Measurements from ENCODE around the gene PHACTR1.

Gene PHACTR1

GRCh38 chr6:13275435-13275989, 558.9 kb downstream of the PHACTR1 start:
- DNase-seq, result no peak

GRCh38 chr6:13277231-13277630, 560.7 kb downstream of the PHACTR1 start:
- DNase-seq, result no peak

GRCh38 chr6:13278164-13278563, 561.6 kb downstream of the PHACTR1 start:
- no peak for DNase-seq

- no peak for DNase-seq
Observed at GRCh38 chr6:13278991-13279390, 562.4 kb downstream of the PHACTR1 start.

- DNase-seq, result no peak
Observed at GRCh38 chr6:13280254-13280653, 563.7 kb downstream of the PHACTR1 start.

GRCh38 chr6:13281686-13282085, 565.1 kb downstream of the PHACTR1 start:
- no peak for DNase-seq

GRCh38 chr6:13282393-13283069, 566.0 kb downstream of the PHACTR1 start:
- DNase-seq, result no peak

- DNase-seq, result no peak
Observed at GRCh38 chr6:13283331-13283730, 566.8 kb downstream of the PHACTR1 start.

GRCh38 chr6:13284646-13285045, 568.1 kb downstream of the PHACTR1 start:
- DNase-seq, result no peak

- DNase-seq, result no peak
Observed at GRCh38 chr6:13285705-13286104, 569.1 kb downstream of the PHACTR1 start.

- no peak for DNase-seq
Observed at GRCh38 chr6:13286181-13286580, 569.6 kb downstream of the PHACTR1 start.

- no peak for DNase-seq
Observed at GRCh38 chr6:13287104-13287503, 570.5 kb downstream of the PHACTR1 start.

GRCh38 chr6:13288481-13288880, 571.9 kb downstream of the PHACTR1 start:
- no peak for DNase-seq

GRCh38 chr6:13288969-13289391, 572.4 kb downstream of the PHACTR1 start:
- DNase-seq, result no peak

- no peak for DNase-seq
Observed at GRCh38 chr6:13289789-13290318, 573.3 kb downstream of the PHACTR1 start.

- DNase-seq, result no peak
Observed at GRCh38 chr6:13290335-13290734, 573.8 kb downstream of the PHACTR1 start.

- DNase-seq, result no peak
Observed at GRCh38 chr6:13292774-13293173, 576.2 kb downstream of the PHACTR1 start.

- no peak for DNase-seq
Observed at GRCh38 chr6:13294499-13295069, 578.0 kb downstream of the PHACTR1 start.

- no peak for DNase-seq
Observed at GRCh38 chr6:13295576-13295975, 579.0 kb downstream of the PHACTR1 start.

GRCh38 chr6:13296536-13296997, 580.0 kb downstream of the PHACTR1 start:
- no peak for DNase-seq

- DNase-seq, result no peak
Observed at GRCh38 chr6:13297391-13297790, 580.8 kb downstream of the PHACTR1 start.

GRCh38 chr6:13298446-13298845, 581.9 kb downstream of the PHACTR1 start:
- DNase-seq, result no peak

GRCh38 chr6:13299403-13299821, 582.8 kb downstream of the PHACTR1 start:
- DNase-seq, result no peak

GRCh38 chr6:13299918-13300317, 583.4 kb downstream of the PHACTR1 start:
- no peak for DNase-seq

Measured in DMS79 (cell line).